Tibial nerve (tissue), 4 donors: ENCODE measurements around the gene SSH2. TPM values are rescaled to one million over a fixed set of nuclear protein-coding genes. Genes with fewer than 3 reads are reported as not detected.
"Not testable (repeated sequence)": the region's sequence is repeated elsewhere in the genome, so short reads cannot be mapped to it uniquely, and the experiment has no call there.

ENCODE experiments used
- DNase-seq, 2 donors: peaks; one replicate each; pipeline ENCODE4 v3.0.0-alpha.2; 2019; ENCODE audit warnings: low spot score in 2 of 2
- H3K27ac ChIP-seq, 4 donors: fragments of 200-600 bp; sonication (generic) in 3 of 4; one replicate each; pipeline ENCODE4 v1.5.1; 2017 to 2019; ENCODE audit warnings: mild to moderate bottlenecking in 1 of 4
- H3K27me3 ChIP-seq, 2 donors: fragments of 200-600 bp; sonication (generic) in 1 of 2; one replicate each; pipeline versions ENCODE4 v1.5.1 to v1.6.0; 2017 to 2019
- H3K36me3 ChIP-seq, 3 donors: fragments of 200-600 bp; sonication (generic); one replicate each; pipeline ENCODE4 v1.5.1; 2018 to 2019
- H3K4me1 ChIP-seq, 4 donors: fragments of 200-600 bp; sonication (generic) in 3 of 4; one replicate each; pipeline ENCODE4 v1.5.1; 2017 to 2019
- H3K4me3 ChIP-seq, 4 donors: fragments of 200-600 bp; sonication (generic) in 3 of 4; one replicate each; pipeline ENCODE4 v1.5.1; 2017 to 2019; ENCODE audit warnings: mild to moderate bottlenecking in 1 of 4, moderate library complexity in 1 of 4
- H3K9me3 ChIP-seq, 4 donors: fragments of 200-600 bp; sonication (generic) in 3 of 4; one replicate each; pipeline ENCODE4 v1.5.1; 2017 to 2019
- CTCF ChIP-seq, 5 experiments: fragments of 200-600 bp in 3 of 5; fragments of 450-650 bp in 2 of 5; sonication (generic) in 3 of 5; IDR thresholded peaks; one replicate each; pipeline ENCODE4 v1.5.1; 2016 to 2019; ENCODE audit warnings: antibody characterized with exemption in 5 of 5, mild to moderate bottlenecking in 3 of 5, moderate library complexity in 2 of 5
- EP300 ChIP-seq, 2 donors: sonication (generic); formaldehyde crosslinking; IDR thresholded peaks; one replicate each; pipeline ENCODE4 v1.6.1; 2017; ENCODE audit warnings: antibody characterized with exemption in 2 of 2, mild to moderate bottlenecking in 1 of 2
- POLR2A ChIP-seq, 2 donors: fragments of 450-650 bp; IDR thresholded peaks; one replicate each; pipeline ENCODE4 v1.6.1; 2017; ENCODE audit warnings: antibody characterized with exemption in 2 of 2, mild to moderate bottlenecking in 2 of 2, moderate library complexity in 2 of 2
- WGBS, 2 donors: methylation state at CpG; one replicate each; pipeline ENCODE4 v1.1.5; 2018; 5-methylcytosine and 5-hydroxymethylcytosine counted together
- total RNA-seq, 4 donors: library from RNA; depleted of rRNA; stranded (reverse); fragments of >200 nt; gene quantifications; one replicate each; pipeline ENCODE4 v1.1.0, GENCODE V29; 2016

SSH2 gene
- total RNA-seq, 4 donors from 2014 or later, result 51.3 to 67.1 (median 55.7) TPM

GRCh38 chr17:29941334-29941733, 11.3 kb upstream of the SSH2 start, which contains the start of gene EFCAB5:
EFCAB5 (plus strand) TSS chr17:29941634; CDS start chr17:29941797, 163 bp downstream.
- no peak for TF ChIP-seq POLR2A (IDR thresholded peaks at IDR 0.05)
- TF ChIP-seq CTCF (IDR thresholded peaks at IDR 0.05), result no peak
- no peak for TF ChIP-seq EP300 (IDR thresholded peaks at IDR 0.05)
- Histone ChIP-seq H3K27me3 (peaks cover 0 to 4% of the 10 kb centered on the region in 2 donors), H3K4me1 (no peaks in the 10 kb centered on the region), H3K9me3 (no peaks in the 10 kb centered on the region), H3K4me3 (no peak within 1 kb of the TSS), H3K27ac (no peak within 1 kb of the TSS), H3K36me3 (no peaks in the 10 kb centered on the region)
- WGBS, 2 donors, result 77 to 81% methylated on average over 1 of the region's 1 CpG
- DNase-seq, result no peak

GRCh38 chr17:29936724-29937123, 6.7 kb upstream of the SSH2 start:
- Histone ChIP-seq H3K36me3 (no peaks in the 10 kb centered on the region), H3K27me3 (peaks cover 0 to 4% of the 10 kb centered on the region in 2 donors), H3K27ac (no peak overlapping the region), H3K4me3 (no peak overlapping the region), H3K4me1 (peaks cover 0 to 4% (median 3%) of the 10 kb centered on the region in 4 donors), H3K9me3 (no peaks in the 10 kb centered on the region)
- WGBS, 2 donors, result 78 to 86% methylated on average over 2 of the region's 2 CpGs
- DNase-seq, result no peak
- no peak for TF ChIP-seq EP300 (IDR thresholded peaks at IDR 0.05)
- no peak for TF ChIP-seq POLR2A (IDR thresholded peaks at IDR 0.05)
- TF ChIP-seq CTCF (IDR thresholded peaks at IDR 0.05), result no peak

GRCh38 chr17:29935909-29936308, 5.9 kb upstream of the SSH2 start:
- H3K36me3 ChIP-seq, H3K4me3 ChIP-seq, DNase-seq, H3K27ac ChIP-seq, H3K27me3 ChIP-seq, H3K9me3 ChIP-seq: not testable (repeated sequence)
- H3K4me1 ChIP-seq, result peaks cover 0 to 11% (median 11%) of the 10 kb centered on the region in 4 donors
- 93 to 96% methylated on average over 3 of the region's 3 CpGs for WGBS, 2 donors

GRCh38 chr17:29933379-29933778, 3.4 kb upstream of the SSH2 start:
- WGBS, 2 donors, result 40 to 46% methylated on average over 2 of the region's 2 CpGs
- Histone ChIP-seq H3K27me3 (peaks cover 0 to 4% of the 10 kb centered on the region in 2 donors), H3K4me3 (no peak overlapping the region), H3K27ac (no peak overlapping the region), H3K9me3 (no peaks in the 10 kb centered on the region), H3K36me3 (no peaks in the 10 kb centered on the region), H3K4me1 (peaks cover 0 to 23% (median 16%) of the 10 kb centered on the region in 4 donors)
- no peak for DNase-seq
- TF ChIP-seq EP300 (IDR thresholded peaks at IDR 0.05) (no peak), POLR2A (IDR thresholded peaks at IDR 0.05) (no peak), CTCF (IDR thresholded peaks at IDR 0.05) (no peak)

GRCh38 chr17:29931231-29931932, 1.4 kb upstream of the SSH2 start:
- TF ChIP-seq EP300 (IDR thresholded peaks at IDR 0.05) (peak in 1 of 2 donors; percentile 45), CTCF (IDR thresholded peaks at IDR 0.05) (peak; percentile 81 to 90 (median 85)), POLR2A (IDR thresholded peaks at IDR 0.05) (no peak)
- Histone ChIP-seq H3K27ac (peak overlapping the region; percentile 4 to 93 (median 64)), H3K36me3 (no peaks in the 10 kb centered on the region), H3K27me3 (no peaks in the 10 kb centered on the region), H3K4me1 (peaks cover 0 to 39% (median 21%) of the 10 kb centered on the region in 4 donors), H3K4me3 (peak overlapping the region; percentile 76 to 95 (median 90)), H3K9me3 (no peaks in the 10 kb centered on the region)
- 0% methylated on average over 3 of the region's 3 CpGs for WGBS, 2 donors
- DNase-seq, result peak; percentile 25 to 53
